Inferior parietal cortex (tissue), 1 donor: ENCODE measurements around the gene DNAJB14.
A peak's percentile ranks its signal among the peaks of the same experiment; 100 is the strongest.

Experiments
- DNase-seq: peaks from one replicate; pipeline ENCODE4 v3.0.0-alpha.2; 2016; ENCODE audit errors: extremely low spot score

The DNAJB14 gene

DNA sequence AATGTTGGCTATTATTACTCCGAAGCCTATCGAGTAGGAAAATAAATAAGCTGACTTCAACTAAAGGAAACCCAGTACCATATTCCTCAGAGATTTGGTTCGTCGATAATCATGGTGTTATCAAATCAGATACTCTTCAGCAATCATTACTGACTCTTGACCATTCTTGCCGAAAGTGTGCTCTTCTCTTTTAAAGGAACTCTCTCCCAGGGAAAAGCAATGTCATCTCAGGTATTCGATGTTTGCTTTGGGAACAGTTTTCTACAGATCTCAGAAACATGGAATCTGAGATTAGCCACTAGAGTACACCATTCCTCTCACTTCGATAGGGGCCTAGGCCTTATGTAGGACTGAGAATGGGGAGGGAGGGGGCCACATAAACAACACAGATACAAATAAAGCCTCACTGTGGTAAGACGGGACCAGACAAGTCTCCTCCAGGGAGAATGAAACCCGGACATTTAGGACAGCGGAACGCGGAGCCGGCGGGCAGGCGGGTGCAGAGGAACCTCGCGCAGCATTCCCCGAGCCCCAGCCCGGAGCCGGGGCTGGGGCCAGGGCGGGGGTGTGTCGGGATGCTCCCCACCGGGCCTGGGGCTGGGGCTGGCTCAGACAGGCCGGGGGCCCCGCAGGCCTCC lies 581 bp downstream of the DNAJB14 start:
- peak; percentile 41 for DNase-seq

DNA sequence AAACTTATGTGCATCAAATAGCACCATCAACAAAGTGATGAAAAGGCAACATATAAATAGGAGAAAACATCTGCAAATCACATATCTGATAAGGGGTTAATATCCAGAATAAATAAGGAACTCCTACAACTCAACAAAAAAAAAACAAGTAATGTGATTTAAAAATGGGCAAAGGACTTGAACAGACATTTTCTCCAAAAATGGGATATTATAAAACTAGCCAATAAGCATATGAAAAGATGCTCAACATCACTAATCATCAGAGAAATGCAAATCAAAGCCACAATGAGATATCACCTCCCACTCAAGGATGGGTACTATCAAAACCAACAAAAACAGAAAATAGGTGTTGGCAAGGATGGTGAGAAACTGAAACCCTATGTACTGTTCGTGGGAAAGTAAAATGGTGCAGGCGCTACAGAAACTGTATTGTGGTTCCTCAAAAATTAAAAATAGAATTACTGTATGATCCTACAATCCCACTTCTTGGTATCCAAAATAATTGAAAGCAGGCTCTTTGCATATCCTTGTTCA lies 2.4 kb downstream of the DNAJB14 start:
- no peak for DNase-seq

DNA sequence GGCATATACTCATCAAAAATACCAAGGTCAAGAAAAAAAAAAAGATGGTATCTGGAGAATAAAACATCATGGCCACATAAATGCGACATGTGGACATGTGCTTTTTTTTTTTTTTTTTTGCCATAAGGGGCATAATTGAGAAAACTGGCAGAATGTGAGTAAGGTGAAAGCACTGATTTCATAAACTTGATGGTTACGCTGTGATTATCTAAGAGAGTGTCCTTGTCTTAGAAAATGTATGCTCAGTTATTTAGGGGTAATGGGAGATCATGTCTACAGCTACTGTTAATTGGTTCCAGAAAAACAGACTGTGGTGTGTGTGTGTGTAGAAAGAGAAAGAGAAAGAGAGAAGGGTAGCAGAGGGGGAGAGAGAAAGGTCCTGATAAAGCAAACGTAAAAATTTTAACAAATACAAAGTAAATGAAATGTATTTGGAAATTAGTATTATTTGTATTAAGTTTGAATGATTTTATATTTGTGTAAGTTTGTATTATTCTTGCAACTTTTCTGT lies 8.1 kb downstream of the DNAJB14 start:
- DNase-seq = no peak

DNA sequence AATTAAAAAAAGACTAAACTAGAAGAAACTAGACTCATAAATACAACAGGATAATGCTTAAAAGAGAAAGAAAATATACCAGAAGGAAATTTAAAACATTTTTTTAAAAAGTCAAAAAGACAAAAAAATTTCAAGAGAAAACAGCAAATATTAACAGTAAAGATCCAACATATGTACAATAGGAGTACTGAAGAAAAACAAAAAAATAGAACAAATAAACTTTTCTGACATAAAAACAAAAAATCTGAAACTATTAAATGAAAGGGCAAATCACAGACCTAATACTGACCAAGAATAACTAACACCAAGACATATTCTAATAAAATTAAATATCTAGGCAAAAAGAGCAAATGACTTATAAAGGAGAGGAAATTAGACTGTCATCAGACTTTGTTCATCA lies 11.5 kb downstream of the DNAJB14 start:
- no peak for DNase-seq

DNA sequence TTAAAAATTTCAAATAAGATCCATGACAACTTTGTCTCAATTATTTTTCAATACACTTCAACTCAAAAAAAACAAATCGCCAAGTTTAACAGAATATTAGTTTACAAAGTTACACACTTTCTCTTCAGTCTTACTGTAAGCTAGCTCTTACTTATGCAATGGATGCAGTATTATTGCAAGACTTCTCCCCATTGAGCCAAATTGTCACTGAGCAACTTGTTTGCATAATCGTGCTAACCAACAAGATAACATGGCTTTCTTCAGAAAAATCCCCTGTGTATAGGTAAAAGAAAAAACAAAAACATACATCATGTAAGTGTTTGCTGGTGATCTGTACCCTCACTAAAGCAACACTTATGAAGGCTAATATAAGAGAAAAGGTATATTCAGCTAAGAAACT lies 18.9 kb downstream of the DNAJB14 start:
- DNase-seq = no peak

DNA sequence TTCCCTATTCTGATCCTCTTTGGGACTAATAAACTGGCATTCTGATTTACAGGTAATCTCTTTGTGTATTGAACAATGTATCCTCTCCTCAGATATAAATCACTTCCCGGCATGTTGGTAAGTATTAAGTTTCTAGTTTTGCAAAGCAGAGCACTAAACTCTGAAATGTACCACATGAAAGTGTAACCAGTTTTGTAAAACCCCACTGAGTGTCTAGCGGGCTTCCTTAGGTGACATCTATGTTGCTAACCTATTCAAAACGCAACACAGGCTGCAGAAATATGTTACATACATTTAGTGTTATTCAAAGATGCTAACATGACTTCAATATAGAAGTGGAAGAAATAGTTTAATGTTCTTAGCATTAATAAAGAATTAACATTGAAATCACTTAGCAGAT lies 25.2 kb downstream of the DNAJB14 start:
- DNase-seq = no peak

DNA sequence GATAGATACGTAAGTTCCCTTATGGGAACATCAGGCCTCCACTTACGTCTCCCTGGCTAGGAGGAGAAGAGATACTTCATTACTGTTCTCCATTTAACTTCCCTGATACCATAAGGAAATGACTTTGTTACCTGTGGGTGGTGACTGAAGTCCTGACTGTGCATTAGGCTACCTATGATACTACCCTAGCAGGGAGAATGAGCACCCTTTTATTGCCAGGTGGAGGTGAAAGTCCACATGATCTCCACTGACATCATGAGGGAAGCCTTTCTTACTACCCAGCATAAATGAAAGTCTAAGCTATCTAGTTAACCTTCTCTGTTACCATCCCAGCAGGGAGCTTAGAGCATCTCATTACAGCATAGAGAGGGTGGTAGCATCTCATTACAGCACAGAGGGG lies 27.8 kb downstream of the DNAJB14 start:
- DNase-seq = no peak

DNA sequence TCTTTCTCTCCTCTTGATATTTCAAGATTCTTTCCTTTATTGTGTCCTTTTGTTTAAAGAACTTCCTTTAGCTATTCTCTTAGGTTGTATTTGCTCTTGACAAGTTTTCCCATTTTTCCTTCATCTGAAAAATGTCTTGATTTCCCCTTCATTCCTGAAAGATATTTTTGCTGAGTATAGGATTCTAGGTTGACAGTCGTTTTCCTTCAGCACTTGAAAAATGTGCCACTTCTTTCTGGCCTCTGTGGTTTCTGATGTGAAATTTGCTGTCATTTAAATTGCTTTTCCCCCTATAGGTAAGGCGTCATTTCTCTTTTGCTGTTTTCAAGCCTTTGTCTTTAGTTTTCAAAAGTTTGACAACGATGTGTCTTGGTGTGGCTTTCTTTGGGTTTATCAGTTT lies 28.8 kb downstream of the DNAJB14 start:
- no peak for DNase-seq

DNA sequence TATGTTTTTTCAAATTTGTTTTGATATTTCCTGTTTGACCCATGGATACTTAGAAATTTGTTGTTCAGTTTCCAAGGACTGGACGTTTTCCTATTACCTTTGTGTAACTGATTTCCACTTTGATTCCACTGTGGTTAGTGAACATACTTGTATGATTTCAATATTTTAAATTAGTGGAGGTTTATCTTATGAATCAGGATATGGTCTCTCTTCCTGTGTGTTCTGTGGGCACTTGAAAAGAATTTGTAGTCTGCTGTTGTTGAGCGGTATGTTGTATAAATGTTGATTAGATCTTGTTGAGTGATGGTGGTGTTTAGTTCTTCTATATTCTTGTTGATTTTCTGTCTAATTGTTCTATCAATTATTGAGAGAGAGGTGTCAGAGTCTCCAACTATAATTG lies 31.0 kb downstream of the DNAJB14 start:
- DNase-seq = no peak

DNA sequence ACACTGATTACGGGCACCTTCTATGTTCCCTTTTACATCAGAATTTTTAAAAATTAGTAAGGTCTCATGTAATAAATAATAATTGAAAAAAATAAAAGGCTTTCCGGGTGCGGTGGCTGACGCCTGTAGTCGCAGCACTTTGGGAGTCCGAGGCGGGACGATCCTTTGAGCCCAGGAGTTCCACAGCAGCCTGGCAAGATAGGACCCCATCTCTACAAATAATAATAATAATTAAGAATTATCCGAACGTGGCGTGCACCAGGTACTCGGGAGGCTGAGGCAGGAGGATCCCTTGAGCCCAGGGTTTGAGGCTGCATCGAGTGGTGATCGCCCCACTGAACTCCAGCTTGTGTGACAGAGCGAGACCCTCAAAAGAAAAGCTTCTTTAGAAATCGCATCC lies 51.4 kb downstream of the DNAJB14 start:
- no peak for DNase-seq

DNA sequence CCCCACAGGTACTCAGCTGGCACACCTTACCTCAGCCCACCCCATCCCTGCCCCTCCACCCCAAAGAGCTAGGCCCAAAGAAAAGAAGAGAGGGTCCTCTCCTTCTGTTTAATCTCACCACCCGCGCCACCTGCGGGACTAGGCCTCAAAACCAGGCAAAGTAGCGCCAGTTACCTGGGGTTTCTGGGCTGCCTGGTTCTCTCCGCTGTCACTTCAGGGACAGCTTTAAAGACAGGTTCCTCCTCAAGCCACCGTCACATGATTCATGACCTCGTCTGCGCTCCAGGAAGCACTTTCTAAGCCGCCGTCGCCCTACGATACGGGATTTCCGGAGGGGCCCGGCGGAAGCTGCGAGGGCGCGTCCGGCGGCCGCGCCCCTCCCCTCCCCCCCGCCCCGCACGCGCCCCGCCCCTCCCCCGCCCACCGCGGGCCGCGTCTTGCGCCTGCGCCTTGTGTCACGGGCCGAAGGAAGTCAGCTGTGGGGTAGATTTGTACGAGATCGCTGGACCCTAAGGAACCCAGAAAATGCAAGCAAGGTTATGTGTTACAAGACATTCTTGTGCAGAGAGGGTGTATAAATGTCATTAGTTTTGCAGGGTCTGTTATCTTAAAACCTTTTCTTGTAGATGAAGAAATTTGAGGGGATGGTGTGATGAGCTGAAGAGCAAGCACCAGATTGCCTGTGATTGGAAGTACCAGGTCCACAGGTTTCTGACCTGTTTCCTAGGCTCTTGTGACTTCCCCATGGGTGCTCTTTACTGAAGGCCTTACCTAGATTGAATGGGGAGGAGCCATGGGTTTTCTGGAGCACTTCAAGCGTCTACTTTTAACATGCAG lies 52.0 kb downstream of the DNAJB14 start, which contains the start of gene LAMTOR3:
Gene LAMTOR3 (minus strand): TSS at position 267 of the 837 bp plus-strand sequence. CDS start 464 bp downstream, outside the sequence.
- DNase-seq = peak; percentile 93

DNA sequence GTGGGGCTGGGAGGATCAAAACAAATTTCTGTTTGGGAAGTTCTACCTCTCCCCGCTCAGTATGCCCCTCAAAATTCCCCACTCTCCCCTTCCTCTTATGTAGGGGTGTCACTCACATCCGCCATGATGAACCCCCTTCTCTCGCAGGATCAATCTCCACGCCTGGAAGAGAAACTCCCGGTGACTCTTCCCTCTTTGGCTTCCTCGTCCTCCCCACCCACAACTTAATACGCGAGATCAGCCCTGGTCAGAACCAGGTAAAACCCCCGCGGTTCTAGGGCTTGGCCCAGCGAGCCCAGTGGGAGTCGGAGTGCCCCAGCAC lies 52.6 kb downstream of the DNAJB14 start:
- DNase-seq = no peak

DNA sequence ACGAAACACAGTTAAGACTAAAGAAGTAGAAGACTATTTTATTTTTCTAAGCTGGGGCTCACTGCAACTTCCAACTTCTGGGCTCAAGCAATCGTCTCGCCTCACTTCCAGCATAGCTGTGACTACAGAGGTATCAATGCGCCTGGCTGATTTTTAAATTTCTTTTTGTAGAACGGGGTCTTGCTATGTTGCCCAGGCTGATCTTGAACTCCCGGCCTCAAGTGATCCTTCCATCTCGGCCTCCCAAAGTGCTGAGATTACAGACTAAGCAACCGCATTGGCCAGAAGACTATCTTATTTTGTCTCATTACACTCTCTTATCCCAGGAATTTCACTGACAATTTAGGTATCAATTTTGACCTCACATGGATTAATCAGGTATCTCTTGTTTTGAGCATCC lies 53.4 kb downstream of the DNAJB14 start:
- no peak for DNase-seq

DNA sequence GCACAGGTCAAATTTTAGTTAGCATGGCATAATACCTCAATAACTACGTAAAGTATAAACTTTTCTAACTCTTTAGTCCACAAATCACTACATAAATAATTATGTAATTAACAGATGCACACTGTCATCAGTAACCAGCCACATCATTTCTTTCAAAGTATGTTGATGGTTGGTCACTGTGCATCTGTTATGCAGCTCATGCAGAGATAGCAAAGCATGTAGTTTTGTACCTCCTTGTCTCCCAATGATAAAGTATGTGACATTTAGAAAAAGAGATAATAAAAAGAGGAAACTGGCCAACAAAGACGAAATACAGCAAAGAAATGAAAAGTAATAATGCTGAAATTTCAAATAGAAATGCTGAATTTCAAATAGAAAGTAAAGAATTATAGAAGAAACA lies 55.1 kb downstream of the DNAJB14 start:
- DNase-seq = no peak

DNA sequence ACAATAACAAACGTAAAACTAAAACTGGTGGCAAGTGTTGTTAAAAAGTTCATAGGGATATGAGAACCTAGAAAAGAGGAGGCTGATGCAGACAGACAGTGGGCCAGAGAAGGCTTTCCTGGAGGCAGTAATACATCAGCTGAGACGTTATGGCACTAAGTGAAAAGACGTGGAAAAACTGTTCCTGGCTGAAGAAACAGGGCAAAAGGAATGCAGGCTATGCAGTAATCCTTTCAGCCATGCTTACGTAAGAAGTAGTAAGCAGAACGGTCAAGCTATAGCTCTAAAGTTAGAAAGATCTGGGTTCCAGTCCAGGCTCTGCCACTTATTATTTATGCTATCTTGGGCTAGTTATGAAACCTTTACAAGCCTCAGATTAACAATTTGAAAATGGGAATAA lies 58.6 kb downstream of the DNAJB14 start:
- no peak for DNase-seq

DNA sequence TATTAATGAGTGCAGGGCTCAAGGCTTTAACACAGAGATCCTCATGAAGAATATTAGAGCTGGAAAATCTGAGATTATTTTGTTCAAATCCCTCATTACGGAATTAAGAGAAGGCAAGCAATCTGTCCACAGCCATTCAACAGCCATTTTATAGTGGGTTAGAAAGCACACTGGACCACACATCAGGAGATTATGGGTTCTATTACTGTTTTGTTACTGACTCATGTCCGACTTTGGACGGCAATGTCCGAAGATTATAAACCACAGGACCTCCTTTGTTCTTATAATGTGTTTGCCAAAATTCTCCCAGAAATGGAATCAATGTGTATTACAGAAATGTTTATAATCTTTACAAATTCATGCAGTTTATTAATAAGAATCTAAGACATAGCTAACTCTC lies 60.3 kb downstream of the DNAJB14 start:
- no peak for DNase-seq

DNA sequence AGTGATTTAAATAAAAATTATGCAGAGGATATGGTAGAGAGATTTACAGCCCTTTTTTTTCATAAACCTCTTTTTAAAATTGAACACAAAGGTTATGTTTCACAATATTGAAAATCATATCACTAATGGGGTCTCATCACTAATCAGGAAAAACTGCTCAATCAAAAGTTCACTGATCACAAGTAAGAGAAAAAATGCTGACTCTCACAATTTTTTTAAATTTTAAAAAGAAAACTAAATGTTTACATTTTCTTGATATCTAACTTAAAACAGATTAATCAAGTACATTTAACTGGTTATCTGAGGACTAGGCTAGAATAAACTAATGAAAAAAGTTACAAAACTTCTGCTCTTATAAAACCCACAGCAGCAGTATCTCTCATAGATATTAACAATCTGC lies 60.7 kb downstream of the DNAJB14 start:
- no peak for DNase-seq

DNA sequence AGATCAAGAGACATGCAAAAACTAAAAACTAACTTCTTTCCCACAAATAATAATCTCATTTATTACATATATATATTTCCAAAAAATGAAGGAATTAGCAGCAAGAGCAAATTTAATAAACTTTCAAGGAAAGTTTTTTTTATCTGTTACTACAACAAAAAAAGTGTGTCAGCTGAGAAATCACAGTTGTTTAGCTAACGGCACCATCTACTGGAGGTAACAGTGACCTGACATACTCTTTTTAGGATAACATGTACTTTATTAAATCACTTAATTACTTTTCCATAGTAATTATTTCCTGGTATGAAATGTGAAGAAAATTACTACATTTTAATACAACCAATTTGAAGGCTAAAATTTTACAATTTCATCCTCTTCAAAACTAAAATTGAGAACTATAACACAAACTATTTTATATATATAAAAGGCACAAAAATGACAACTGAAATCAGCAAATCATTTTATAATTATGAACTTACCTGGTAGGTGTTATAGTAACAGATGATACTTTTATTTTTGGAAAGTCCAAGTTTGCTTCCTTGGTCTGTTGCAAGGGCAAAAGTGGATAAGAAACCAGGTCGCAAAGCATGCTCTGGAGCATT lies 61.3 kb downstream of the DNAJB14 start:
- peak; percentile 38 for DNase-seq

DNA sequence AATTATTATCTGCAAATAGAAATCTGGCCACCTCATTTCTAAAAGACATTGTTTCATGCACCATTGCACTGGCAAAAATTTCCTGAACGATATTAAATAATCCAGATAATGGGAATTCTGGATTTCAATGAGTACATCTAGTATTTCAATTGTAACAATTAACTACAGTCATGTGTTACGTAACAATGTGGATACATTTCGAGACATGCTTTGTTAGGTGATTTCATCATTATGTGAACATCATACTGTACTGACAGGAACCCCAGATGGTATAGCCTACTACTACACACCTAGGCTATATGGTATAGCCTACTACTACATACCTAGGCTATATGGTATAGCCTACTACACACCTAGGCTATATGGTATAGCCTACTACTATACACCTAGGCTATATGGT lies 67.0 kb downstream of the DNAJB14 start:
- no peak for DNase-seq

DNA sequence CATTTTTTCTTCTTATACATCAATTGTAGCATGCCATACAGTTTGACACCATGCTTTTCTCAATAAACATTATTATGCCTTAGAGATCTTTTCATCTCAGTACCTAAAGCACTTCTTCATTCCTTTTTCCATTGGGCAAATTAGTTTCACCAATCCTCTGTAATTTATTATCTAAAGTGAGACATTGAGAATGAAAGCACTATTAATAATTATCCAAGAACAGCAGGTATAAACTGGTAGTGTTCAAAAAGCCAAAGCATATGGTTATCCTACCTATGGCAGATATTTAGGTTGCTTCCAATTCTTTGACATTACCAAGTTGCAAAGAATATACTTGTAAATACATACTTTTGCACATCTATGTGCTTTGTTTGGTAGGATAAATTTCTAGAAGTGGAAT lies 67.8 kb downstream of the DNAJB14 start:
- no peak for DNase-seq

DNA sequence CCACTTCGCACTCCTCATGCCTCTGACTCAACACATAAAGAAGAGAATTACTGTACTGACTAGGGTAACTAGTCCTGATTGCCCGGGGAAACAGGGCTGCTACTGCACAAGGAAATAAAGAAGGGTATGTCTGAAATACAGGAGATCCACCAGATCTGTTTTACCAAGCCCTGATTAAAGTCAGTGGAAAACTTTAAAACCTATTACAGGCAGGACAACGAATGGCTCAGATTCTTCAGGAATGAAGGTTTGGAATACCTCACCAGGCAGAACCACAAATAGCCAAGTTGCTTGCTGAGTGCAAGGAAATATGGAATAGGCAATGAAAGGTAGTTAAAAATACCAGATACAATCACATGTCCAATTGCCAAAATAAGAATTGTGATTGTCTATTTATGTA lies 69.5 kb downstream of the DNAJB14 start:
- no peak for DNase-seq

DNA sequence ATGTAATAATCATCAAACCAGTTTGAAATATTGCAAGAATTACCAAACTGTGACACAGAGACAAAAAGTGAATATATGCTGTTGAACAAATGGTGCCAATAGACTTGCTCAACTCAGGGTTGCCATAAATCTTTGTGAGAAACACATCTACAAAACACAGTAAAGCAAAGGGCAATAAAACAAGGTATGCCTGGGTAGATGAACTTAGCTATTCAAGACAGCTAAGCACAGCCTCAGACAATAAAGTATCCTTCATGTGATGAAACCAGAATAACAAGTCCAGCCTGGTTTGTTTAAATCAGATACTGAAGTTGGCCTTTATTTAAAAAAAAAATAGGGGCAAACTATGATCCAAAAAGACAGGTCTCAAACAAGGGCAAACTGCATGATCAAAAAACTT lies 71.3 kb downstream of the DNAJB14 start:
- DNase-seq = no peak

DNA sequence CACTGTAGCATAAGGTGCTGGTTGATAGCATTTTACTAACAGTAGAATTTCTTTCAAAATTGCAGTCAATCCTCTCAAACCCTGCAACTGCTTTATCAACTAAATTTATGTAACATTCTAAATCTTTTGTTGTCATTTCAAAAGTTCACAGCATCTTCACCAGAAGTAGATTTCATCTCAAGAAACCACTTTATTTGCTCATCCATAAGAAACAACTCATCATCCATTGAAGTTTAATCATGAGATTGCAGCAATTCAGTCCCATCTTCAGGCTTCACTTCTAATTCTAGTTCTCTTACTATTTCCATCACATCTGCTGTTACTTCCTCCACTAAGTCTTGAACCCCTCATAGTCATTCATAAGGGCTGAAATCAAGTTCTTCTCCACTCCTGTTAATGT lies 73.8 kb downstream of the DNAJB14 start:
- DNase-seq = no peak
